NCI-H2227 treated with DMSO at 0.1 percent for 48 hours (cell line): Measurements from ENCODE around the gene BARHL1.

Experiments used
- DNase-seq: peaks from one replicate; lab custom pipeline; 2025; lab: John Stamatoyannopoulos, UW

BARHL1 gene

DNA sequence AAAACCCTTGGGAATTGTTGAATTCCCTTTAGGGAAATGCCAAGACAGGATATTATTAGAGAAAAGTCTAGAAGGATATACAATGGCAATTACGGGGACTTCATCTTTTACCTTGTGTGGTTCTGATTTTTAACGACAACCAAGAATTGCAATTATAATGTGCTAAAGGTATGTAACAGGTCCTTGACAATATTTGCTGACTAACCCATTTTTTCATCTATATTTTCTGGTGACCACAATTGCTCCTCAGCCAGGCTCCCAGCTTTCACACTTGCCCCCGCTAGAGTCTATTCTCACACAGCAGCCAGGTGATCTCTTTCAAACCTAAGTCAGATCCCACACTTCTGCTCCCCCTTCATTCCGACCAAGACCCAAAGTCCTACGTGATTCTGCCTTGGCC is 34.3 kb downstream of the BARHL1 start:
- no peak for DNase-seq

DNA sequence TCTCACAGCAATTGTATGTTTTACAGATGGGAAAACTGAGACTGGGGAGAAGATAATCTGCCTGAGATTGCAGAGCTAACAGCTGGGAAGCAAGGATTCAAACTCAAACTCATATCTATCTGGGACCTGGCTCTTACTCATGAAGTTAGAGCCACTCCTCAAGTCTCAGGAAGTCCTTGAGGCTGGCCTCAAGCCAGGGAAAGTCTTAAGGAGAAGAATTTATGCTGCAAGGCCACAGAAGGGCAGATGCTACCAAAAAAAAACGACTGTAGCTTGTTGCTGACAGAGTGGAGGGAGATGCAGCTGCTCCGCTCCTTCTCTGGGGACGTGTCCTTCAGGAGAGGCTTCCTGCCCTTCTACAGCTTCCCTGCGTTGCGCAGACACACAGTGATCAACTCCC is 39.8 kb downstream of the BARHL1 start:
- no peak for DNase-seq

DNA sequence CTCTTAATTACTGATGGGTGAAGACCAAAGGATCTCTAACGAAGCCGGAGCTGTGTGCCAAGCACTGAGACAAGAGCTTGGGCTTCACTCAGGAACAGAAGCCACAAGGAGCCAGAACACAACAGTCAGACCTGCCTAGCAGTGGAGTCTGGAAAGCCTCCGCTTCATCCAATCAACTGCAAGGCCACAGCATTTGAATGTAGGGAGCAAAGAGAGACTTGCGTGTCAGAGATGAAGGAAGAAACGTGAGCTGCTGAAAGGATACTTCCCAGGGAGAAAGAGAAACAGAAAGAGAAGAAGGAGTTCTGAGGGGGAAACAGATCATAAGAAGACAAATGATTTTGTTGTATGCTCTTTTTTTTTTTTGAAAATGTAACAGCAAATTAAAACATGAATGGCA is 43.9 kb downstream of the BARHL1 start:
- DNase-seq = no peak

DNA sequence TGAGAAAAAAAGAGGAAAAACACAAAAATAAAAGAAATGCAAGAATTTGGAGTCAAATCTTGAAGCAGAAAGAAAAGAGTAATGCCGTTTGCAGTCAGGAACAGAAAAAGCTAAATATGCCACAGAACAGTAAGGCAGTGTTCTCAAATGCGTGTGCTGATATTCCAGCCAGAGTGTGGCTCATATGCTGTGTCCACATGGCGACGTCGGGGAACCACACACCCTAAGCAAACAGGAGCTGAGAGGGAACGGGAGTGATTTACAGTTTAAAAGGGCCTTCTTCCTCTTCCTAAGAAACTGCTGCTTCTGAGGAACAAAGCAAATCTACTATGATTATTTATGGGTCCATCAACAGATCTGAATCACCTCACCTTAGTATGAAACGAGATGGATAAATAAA is 44.7 kb downstream of the BARHL1 start:
- DNase-seq = no peak

DNA sequence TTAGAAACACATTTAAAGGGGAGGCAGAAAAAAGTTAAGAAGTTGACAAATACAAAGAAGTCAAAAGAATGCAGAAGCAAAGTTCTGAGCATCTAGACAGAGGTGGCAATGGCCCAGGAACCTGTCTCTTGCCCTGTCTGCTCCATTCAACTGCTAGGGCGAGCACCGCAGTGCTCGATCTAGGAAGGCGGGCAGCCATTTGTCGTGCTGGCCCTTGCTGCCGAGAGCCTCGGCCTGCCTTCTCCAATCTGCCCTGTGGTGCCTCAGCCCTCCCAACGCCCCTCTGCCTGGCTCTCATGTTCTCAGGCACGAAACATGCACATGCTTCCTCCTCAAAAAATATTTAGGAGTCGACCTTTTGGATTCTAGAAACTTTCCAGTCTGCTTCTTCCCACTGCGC is 45.2 kb downstream of the BARHL1 start:
- no peak for DNase-seq

DNA sequence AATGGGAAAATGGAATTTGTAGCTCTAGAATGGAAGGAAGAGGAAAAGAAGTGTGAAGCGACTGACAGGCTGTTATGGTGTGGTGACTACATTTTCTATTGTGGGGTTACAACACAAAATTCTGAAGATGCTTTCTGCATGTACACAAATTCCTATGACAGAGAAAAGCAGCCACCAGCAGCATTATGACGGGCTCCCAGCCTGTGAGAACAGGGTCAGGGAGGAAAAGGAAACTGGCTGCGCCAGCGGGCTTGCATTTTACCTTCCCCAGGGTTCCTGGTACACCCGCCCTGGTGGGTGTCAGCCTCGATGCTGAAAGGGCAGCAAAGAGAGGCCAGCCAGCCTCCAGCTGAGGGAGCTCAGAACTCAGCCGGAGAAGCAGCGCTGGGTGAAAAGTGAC is 46.3 kb downstream of the BARHL1 start:
- DNase-seq = no peak

DNA sequence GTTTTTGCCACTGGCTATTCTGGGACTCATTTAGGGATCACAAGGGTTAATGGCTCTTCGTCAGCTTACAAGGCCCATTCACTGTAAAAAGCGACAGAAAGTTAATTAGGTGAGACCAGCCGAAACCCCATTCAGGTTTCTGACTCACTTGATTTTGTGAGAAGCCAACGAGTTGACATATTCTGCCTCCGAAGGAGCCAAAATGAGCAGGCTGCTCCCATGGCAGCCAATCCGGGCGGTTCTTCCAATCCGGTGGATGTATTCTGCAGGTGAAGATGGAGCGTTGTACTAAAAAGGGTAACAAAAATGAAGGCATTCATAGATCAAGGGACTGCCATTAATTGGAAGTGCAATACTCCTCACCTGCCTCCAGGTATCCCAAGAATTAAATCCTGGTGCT is 47.7 kb downstream of the BARHL1 start:
- no peak for DNase-seq

DNA sequence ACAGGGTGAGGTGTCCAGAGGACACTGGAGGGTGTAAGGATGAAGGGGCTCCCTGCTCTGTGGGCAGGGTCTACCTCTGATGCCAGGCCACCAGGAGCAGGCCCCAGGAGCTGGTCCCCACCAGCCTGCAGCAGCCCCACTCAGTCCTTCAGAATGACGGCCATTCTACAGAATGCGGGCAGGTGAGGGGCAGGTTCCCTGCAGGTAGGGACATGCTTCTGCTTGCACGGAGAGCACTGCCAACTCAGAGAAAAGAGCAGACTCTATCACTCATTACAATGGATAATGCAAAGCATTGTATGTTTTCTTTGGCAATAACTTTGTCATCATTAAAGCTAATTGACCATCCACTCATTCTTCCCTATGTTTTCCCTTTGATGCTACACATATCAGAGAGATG is 48.4 kb downstream of the BARHL1 start:
- no peak for DNase-seq

DNA sequence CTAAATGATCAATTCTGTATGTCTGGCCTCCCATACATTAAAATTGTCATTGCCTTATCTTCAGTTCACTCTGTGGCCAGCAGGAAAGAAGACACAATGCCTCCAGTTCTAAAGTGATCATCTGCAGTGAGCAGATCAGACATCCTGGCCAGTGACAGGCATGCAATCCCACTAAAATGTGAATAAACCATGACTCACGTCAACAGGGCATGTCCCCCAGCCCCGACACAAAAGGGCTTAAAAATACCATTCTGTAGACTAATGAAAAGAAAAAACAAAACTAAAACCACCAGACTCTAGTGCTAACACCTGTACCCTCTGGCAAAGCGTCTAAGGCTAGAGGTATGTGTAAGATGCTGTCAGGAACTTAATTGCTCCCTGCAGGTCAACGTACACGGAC is 48.9 kb downstream of the BARHL1 start:
- no peak for DNase-seq

DNA sequence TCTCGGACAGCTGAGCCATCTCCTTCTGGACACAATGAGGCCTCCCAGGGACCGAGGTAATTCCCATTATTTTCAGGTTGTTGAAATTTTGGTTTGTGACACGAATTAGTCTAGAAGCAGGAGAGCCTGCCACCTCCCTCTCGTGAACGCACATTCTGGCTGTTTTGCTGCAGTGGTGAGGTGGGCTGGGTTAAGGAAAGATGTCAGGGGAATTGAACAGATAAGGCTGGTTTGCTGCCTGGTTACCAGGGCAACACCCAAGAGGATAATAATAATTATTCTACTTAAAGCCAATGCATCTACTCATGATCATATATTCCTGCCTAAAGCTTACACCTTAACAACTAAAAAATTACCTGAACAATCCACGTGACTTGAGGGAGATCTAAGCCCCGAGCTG is 49.3 kb downstream of the BARHL1 start:
- no peak for DNase-seq

DNA sequence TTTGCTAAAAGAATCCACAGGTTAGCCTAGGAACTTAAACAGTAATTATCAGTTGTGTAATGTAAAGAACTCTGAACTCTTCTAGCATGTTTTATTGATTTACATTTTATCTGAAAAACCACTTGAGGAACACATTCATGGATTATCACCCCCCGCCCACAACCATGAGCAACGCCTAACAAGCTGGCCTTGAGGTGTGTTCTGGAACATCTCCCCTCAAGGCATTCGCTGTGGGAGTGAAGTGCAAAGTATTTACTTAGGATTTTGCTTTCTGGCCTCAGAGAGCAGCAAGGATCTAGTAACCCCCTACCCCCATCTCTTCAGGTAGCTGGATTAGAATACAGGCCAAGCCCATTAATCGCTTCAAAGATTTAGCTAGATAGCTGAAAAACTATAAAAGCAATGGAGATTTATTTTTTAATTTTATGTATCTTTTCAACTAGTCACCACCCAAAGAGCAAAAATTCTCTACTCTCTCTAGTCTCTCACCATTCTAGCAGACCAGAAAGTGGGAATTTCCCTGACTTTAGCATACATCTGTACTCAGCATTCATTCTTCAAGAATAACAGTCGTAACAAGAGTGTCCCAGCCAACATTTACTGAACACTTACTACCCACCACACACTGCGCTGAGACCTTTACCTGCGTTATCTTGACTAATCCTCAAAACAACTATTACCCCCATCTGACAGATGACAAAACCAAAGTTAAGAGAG is 50.2 kb downstream of the BARHL1 start:
- no peak for DNase-seq

DNA sequence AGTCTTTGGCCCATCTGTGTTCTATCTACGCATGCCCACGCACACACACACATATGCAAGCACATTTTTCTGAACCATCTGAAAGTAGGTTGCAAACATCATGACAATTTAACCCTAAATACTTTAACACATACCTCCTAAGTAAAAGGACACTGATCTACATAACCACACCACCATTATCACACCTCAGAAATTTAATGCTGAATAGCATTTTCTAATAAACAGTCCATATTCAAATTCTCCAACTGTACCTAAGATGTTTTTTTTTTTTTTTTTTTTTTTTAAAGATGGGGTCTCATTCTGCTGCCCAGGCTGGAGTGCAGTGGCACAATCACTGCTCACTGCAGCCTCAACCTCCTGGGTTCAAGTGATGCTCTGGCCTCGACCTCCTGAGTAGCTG is 51.9 kb downstream of the BARHL1 start:
- DNase-seq = no peak

DNA sequence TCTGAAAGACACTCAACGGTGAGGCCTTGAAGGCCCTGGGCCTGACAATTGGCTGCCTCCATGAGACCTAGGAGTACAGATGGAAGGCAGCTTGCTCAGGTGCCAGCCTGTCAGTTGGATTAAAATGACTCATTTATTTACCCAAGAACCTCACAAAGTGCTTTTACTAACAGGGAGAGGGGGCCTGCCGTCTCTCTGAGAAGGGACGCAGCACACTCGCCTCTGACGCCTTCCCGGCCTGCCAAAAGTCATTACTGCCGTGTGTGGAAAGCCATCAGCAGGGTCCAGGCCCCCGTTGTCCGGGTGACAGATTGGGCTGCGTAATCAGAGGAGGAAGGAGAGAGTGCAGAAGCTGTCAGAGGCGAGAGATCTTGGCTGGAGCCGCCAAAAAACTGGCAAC is 54.9 kb downstream of the BARHL1 start:
- no peak for DNase-seq

DNA sequence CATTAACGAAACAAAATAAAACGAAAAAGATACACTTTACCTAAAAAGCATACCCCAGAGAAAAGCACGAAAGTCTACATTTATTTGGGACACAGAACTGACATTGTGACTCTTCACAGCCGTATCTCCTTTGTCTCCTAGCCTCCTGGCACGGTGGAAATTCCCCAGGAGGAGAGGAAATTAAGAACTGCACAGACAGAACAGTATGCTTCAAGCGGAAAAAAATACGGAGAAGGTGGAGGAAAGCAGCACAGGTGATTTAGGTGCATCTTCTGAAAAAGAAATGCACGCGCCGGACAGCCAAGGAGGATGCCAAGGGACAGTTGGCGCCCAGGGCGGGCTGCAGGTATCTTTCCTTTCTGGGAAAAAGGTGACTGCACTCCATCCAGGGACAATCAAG is 55.4 kb downstream of the BARHL1 start:
- DNase-seq = no peak

DNA sequence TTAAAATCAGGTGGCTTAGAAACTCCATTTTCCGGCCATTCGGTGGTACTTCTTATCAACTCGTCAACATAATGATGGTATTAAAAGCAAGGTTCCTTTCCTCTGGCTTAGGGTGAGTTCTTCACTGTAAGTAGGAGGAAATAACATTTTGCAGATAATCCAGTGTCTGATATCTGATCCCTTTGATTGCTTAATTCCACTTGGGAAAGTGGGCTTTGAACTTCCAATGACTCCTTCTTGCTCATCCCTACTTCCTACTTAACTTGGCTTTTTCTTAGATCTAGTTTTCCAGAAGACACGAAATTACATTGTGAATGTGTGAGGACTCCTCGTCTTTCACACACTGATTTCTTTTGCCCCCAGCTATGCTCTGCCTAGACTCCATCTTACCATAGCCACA is 55.8 kb downstream of the BARHL1 start:
- no peak for DNase-seq

DNA sequence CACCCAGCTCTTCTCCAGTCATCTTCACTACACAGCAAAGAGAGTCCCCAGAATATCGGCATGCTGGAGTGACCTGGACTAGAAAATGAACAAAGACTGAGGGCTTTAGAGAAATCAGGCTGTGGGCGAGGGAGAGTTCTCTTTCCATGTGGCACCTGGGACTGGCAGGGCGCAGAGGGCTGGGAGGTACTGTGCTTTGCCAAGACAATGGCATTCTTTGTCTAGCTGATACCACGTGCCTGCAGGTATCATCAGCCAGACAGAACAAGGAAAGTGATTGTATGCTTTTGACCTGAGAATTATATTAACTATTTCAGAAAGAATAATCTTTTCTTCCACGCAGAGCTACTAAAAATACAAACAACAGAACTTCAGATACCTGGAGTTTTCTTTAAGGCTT is 56.9 kb downstream of the BARHL1 start:
- DNase-seq = no peak
